GM21390 (cell line): ENCODE measurements around the gene DCUN1D4.
A peak's percentile ranks its signal among the peaks of the same experiment; 100 is the strongest.
"Not testable (repeated sequence)": the region's sequence is repeated elsewhere in the genome, so short reads cannot be mapped to it uniquely, and the experiment has no call there.

Experiments
- ATAC-seq: cut with Tn5 transposase; IDR thresholded peaks from one replicate; pipeline ENCODE4 v1.9.1; 2021; ENCODE audit not compliant: unreplicated experiment

Gene DCUN1D4

GRCh38 chr4:51893402-51893801, 50.4 kb downstream of the DCUN1D4 start:
- not testable (repeated sequence) for ATAC-seq

GRCh38 chr4:51894059-51894645, 51.2 kb downstream of the DCUN1D4 start:
- no peak for ATAC-seq

- ATAC-seq = peak; percentile 61
Measured at GRCh38 chr4:51895158-51895557, 52.2 kb downstream of the DCUN1D4 start.

GRCh38 chr4:51895816-51896408, 53.0 kb downstream of the DCUN1D4 start:
- peak; percentile 98 for ATAC-seq

GRCh38 chr4:51901363-51901762, 58.4 kb downstream of the DCUN1D4 start:
- ATAC-seq = no peak

- peak; percentile 96 for ATAC-seq
Measured at GRCh38 chr4:51906167-51906958, 63.4 kb downstream of the DCUN1D4 start.

GRCh38 chr4:51907006-51907669, 64.2 kb downstream of the DCUN1D4 start:
- no peak for ATAC-seq

GRCh38 chr4:51909236-51909703, 66.3 kb downstream of the DCUN1D4 start:
- ATAC-seq = no peak

GRCh38 chr4:51918251-51918650, 75.3 kb downstream of the DCUN1D4 start:
- ATAC-seq = no peak

- ATAC-seq = no peak
Measured at GRCh38 chr4:51923343-51923742, 80.4 kb downstream of the DCUN1D4 start.

- no peak for ATAC-seq
Measured at GRCh38 chr4:51925307-51925706, 82.4 kb downstream of the DCUN1D4 start.

- no peak for ATAC-seq
Measured at GRCh38 chr4:51930557-51930956, 87.6 kb downstream of the DCUN1D4 start.

GRCh38 chr4:51931461-51931860, 88.5 kb downstream of the DCUN1D4 start:
- no peak for ATAC-seq

- no peak for ATAC-seq
Measured at GRCh38 chr4:51932261-51932660, 89.3 kb downstream of the DCUN1D4 start.

GRCh38 chr4:51932684-51933083, 89.7 kb downstream of the DCUN1D4 start:
- ATAC-seq = no peak

- not testable (repeated sequence) for ATAC-seq
Measured at GRCh38 chr4:51940460-51940859, 97.5 kb downstream of the DCUN1D4 start.

GRCh38 chr4:51942108-51942832, 99.3 kb downstream of the DCUN1D4 start:
- no peak for ATAC-seq

GRCh38 chr4:51942833-51943215, 99.9 kb downstream of the DCUN1D4 start:
- no peak for ATAC-seq

- ATAC-seq = no peak
Measured at GRCh38 chr4:51943221-51943620, 100.3 kb downstream of the DCUN1D4 start.

- no peak for ATAC-seq
Measured at GRCh38 chr4:51958199-51958968, 115.4 kb downstream of the DCUN1D4 start.
